GM13977 (cell line): ENCODE measurements around the gene FAM107B.

ENCODE experiments used
- DNase-seq: peaks from one replicate; pipeline ENCODE4 v3.0.0; 2012; ENCODE audit warnings: low spot score
- CTCF ChIP-seq: IDR thresholded peaks from 2 replicates; pipeline ENCODE4 v1.5.1; 2012; ENCODE audit warnings: mild to moderate bottlenecking, control low read depth; ENCODE audit not compliant: insufficient read depth; ENCODE audit errors: extremely low read depth, missing control alignments
- in situ Hi-C: fragments of 300-500 bp; cut with MboI; formaldehyde crosslinking; loops from one replicate; pipeline ENCODE4 v1.12.0; 2022; ENCODE audit warnings: low sequenced_read_pairs, low pct_unique_long_range_greater_than_20kb, mixed read lengths, inconsistent platforms; ENCODE audit not compliant: unreplicated experiment

The FAM107B gene

GRCh38 chr10:14548970-14549369 lies 225.7 kb downstream of the FAM107B start:
- no peak for TF ChIP-seq CTCF
- no peak for DNase-seq
- in situ Hi-C loops, result no loop called here

- in situ Hi-C loops, result no loop called here
- DNase-seq, result no peak
- TF ChIP-seq CTCF, result no peak
Observed at GRCh38 chr10:14548474-14548873, 226.2 kb downstream of the FAM107B start.

GRCh38 chr10:14547816-14548215 lies 226.9 kb downstream of the FAM107B start:
- no peak for DNase-seq

GRCh38 chr10:14545827-14546226 lies 228.9 kb downstream of the FAM107B start:
- in situ Hi-C loops, result no loop called here
- TF ChIP-seq CTCF, result no peak
- no peak for DNase-seq

More at GRCh38 chr10:14547816-14548215, 226.9 kb downstream of the FAM107B start:
- no peak for TF ChIP-seq CTCF
- in situ Hi-C loops, result no loop called here

GRCh38 chr10:14543904-14544210 lies 230.8 kb downstream of the FAM107B start:
- DNase-seq, result no peak
- TF ChIP-seq CTCF, result no peak
- in situ Hi-C loops, result no loop called here

GRCh38 chr10:14543046-14543903 lies 231.4 kb downstream of the FAM107B start:
- in situ Hi-C loops, result no loop called here
- peak; percentile 33 for TF ChIP-seq CTCF

More at GRCh38 chr10:14543046-14543903, 231.4 kb downstream of the FAM107B start:
- no peak for DNase-seq
